Stimulated activated naive B cell treated with anti-CD40 and anti-IgM and Interleukin-4, amounts not matched to agents 10 μg/mL and 1 μg/mL and 100 μg/mL, for 72 hours (primary cell): ENCODE results near the gene LRRC37B.
A peak's percentile ranks its signal among the peaks of the same experiment; 100 is the strongest.
"Not testable (repeated sequence)": the region's sequence is repeated elsewhere in the genome, so short reads cannot be mapped to it uniquely, and the experiment has no call there.

Source experiments
- ATAC-seq, 2 donors: fragments of 150-1000 bp; cut with Tn5 transposase; replicated peaks; 2 replicates each; pipeline ENCODE4 v1.10.0; 2021; ENCODE audit warnings: moderate library complexity in 1 of 2
- DNase-seq: peaks from one replicate; pipeline ENCODE4 v3.0.0; 2021
- H3K27ac Mint-ChIP-seq: one replicate; pipeline ENCODE4 v1.8.0; 2022; ENCODE audit warnings: mild to moderate bottlenecking, mixed read lengths
- H3K27me3 Mint-ChIP-seq, 2 donors: one replicate each; pipeline ENCODE4 v1.8.0; 2022; ENCODE audit warnings: mixed read lengths in 2 of 2
- H3K36me3 Mint-ChIP-seq, 2 donors: one replicate each; pipeline ENCODE4 v1.8.0; 2022; ENCODE audit warnings: mixed read lengths in 2 of 2, mild to moderate bottlenecking in 1 of 2
- H3K4me1 Mint-ChIP-seq, 2 donors: one replicate each; pipeline ENCODE4 v1.8.0; 2022; ENCODE audit warnings: mixed read lengths in 2 of 2, mild to moderate bottlenecking in 1 of 2
- H3K4me3 Mint-ChIP-seq, 2 donors: one replicate each; pipeline ENCODE4 v1.8.0; 2022; ENCODE audit warnings: mild to moderate bottlenecking in 2 of 2, mixed read lengths in 2 of 2, moderate library complexity in 1 of 2
- H3K9me3 Mint-ChIP-seq, 2 donors: one replicate each; pipeline ENCODE4 v1.8.0; 2022; ENCODE audit warnings: mixed read lengths in 2 of 2, mild to moderate bottlenecking in 1 of 2

LRRC37B gene

GRCh38 chr17:32020943-32021614, 13.9 kb downstream of the LRRC37B start:
- H3K27me3 Mint-ChIP-seq = no peaks in the 10 kb centered on the region
- H3K27ac Mint-ChIP-seq = no peak overlapping the region
- H3K4me3 Mint-ChIP-seq = no peak overlapping the region
- no peaks in the 10 kb centered on the region for H3K9me3 Mint-ChIP-seq
- peaks cover 19 to 27% of the 10 kb centered on the region in 2 donors for H3K36me3 Mint-ChIP-seq
- peaks cover 10 to 15% of the 10 kb centered on the region in 2 donors for H3K4me1 Mint-ChIP-seq
- no peak for ATAC-seq
- DNase-seq = no peak

- ATAC-seq (no peak), DNase-seq (no peak)
- H3K9me3 Mint-ChIP-seq = no peaks in the 10 kb centered on the region
- peaks cover 5 to 10% of the 10 kb centered on the region in 2 donors for H3K4me1 Mint-ChIP-seq
- no peaks in the 10 kb centered on the region for H3K27me3 Mint-ChIP-seq
- H3K4me3 Mint-ChIP-seq = no peak overlapping the region
- H3K27ac Mint-ChIP-seq = no peak overlapping the region
- peaks cover 20 to 27% of the 10 kb centered on the region in 2 donors for H3K36me3 Mint-ChIP-seq
Observed at GRCh38 chr17:32021615-32021955, 14.4 kb downstream of the LRRC37B start.

- H3K9me3 Mint-ChIP-seq, ATAC-seq, DNase-seq, H3K4me1 Mint-ChIP-seq, H3K4me3 Mint-ChIP-seq, H3K27me3 Mint-ChIP-seq, H3K27ac Mint-ChIP-seq: not testable (repeated sequence)
- peaks cover 26 to 30% of the 10 kb centered on the region in 2 donors for H3K36me3 Mint-ChIP-seq
Observed at GRCh38 chr17:32022554-32022953, 15.4 kb downstream of the LRRC37B start.

GRCh38 chr17:32027271-32027670, 20.1 kb downstream of the LRRC37B start:
- H3K4me1 Mint-ChIP-seq, H3K9me3 Mint-ChIP-seq, DNase-seq, H3K27me3 Mint-ChIP-seq, H3K27ac Mint-ChIP-seq, H3K4me3 Mint-ChIP-seq, ATAC-seq: not testable (repeated sequence)
- peaks cover 12 to 15% of the 10 kb centered on the region in 2 donors for H3K36me3 Mint-ChIP-seq

GRCh38 chr17:32033223-32033622, 26.0 kb downstream of the LRRC37B start:
- Mint-ChIP-seq H3K36me3 (peaks cover 17 to 24% of the 10 kb centered on the region in 2 donors), H3K27me3 (no peaks in the 10 kb centered on the region), H3K4me3 (no peak overlapping the region), H3K4me1 (no peaks in the 10 kb centered on the region), H3K9me3 (no peaks in the 10 kb centered on the region), H3K27ac (no peak overlapping the region)
- ATAC-seq = no peak
- DNase-seq = no peak

GRCh38 chr17:32033812-32034211, 26.6 kb downstream of the LRRC37B start:
- not testable (repeated sequence) for H3K27me3 Mint-ChIP-seq, H3K4me1 Mint-ChIP-seq, H3K9me3 Mint-ChIP-seq, H3K27ac Mint-ChIP-seq, DNase-seq, H3K4me3 Mint-ChIP-seq
- ATAC-seq = peak in 1 of 2 donors; percentile 43
- H3K36me3 Mint-ChIP-seq = peaks cover 17 to 24% of the 10 kb centered on the region in 2 donors

GRCh38 chr17:32040246-32040645, 33.1 kb downstream of the LRRC37B start:
- not testable (repeated sequence) for ATAC-seq, H3K9me3 Mint-ChIP-seq, DNase-seq, H3K27ac Mint-ChIP-seq, H3K27me3 Mint-ChIP-seq, H3K4me1 Mint-ChIP-seq, H3K4me3 Mint-ChIP-seq
- peaks cover 27 to 33% of the 10 kb centered on the region in 2 donors for H3K36me3 Mint-ChIP-seq

- not testable (repeated sequence) for H3K9me3 Mint-ChIP-seq, DNase-seq, H3K27ac Mint-ChIP-seq, ATAC-seq, H3K4me1 Mint-ChIP-seq, H3K27me3 Mint-ChIP-seq, H3K4me3 Mint-ChIP-seq
- peaks cover 21 to 28% of the 10 kb centered on the region in 2 donors for H3K36me3 Mint-ChIP-seq
Observed at GRCh38 chr17:32041306-32041875, 34.2 kb downstream of the LRRC37B start.

GRCh38 chr17:32042266-32042665, 35.1 kb downstream of the LRRC37B start:
- ATAC-seq = not testable (repeated sequence)

GRCh38 chr17:32045611-32046010, 38.4 kb downstream of the LRRC37B start:
- not testable (repeated sequence) for H3K4me1 Mint-ChIP-seq, H3K27ac Mint-ChIP-seq, H3K27me3 Mint-ChIP-seq, ATAC-seq, H3K9me3 Mint-ChIP-seq, DNase-seq, H3K4me3 Mint-ChIP-seq
- H3K36me3 Mint-ChIP-seq = peaks cover 7 to 19% of the 10 kb centered on the region in 2 donors

More at GRCh38 chr17:32042266-32042665, 35.1 kb downstream of the LRRC37B start:
- H3K4me3 Mint-ChIP-seq, DNase-seq, H3K27me3 Mint-ChIP-seq, H3K9me3 Mint-ChIP-seq, H3K4me1 Mint-ChIP-seq: not testable (repeated sequence)
- Mint-ChIP-seq H3K27ac (peak overlapping the region; percentile 59), H3K36me3 (peaks cover 15 to 21% of the 10 kb centered on the region in 2 donors)

GRCh38 chr17:32047663-32048062, 40.5 kb downstream of the LRRC37B start:
- H3K4me3 Mint-ChIP-seq, H3K9me3 Mint-ChIP-seq, H3K4me1 Mint-ChIP-seq, H3K27me3 Mint-ChIP-seq, H3K27ac Mint-ChIP-seq, DNase-seq, ATAC-seq: not testable (repeated sequence)
- peaks cover 8 to 12% of the 10 kb centered on the region in 2 donors for H3K36me3 Mint-ChIP-seq

GRCh38 chr17:32054985-32055384, 47.8 kb downstream of the LRRC37B start:
- DNase-seq, H3K27ac Mint-ChIP-seq, H3K27me3 Mint-ChIP-seq, H3K4me3 Mint-ChIP-seq, H3K36me3 Mint-ChIP-seq, ATAC-seq, H3K9me3 Mint-ChIP-seq, H3K4me1 Mint-ChIP-seq: not testable (repeated sequence)

- H3K27me3 Mint-ChIP-seq, H3K27ac Mint-ChIP-seq, ATAC-seq, H3K9me3 Mint-ChIP-seq, H3K4me1 Mint-ChIP-seq, DNase-seq, H3K36me3 Mint-ChIP-seq, H3K4me3 Mint-ChIP-seq: not testable (repeated sequence)
Observed at GRCh38 chr17:32055425-32055824, 48.2 kb downstream of the LRRC37B start.

GRCh38 chr17:32056500-32056899, 49.3 kb downstream of the LRRC37B start:
- ATAC-seq, H3K4me1 Mint-ChIP-seq, H3K27me3 Mint-ChIP-seq, H3K9me3 Mint-ChIP-seq, H3K27ac Mint-ChIP-seq, DNase-seq, H3K4me3 Mint-ChIP-seq, H3K36me3 Mint-ChIP-seq: not testable (repeated sequence)

GRCh38 chr17:32057460-32058105, 50.4 kb downstream of the LRRC37B start:
- not testable (repeated sequence) for ATAC-seq, H3K36me3 Mint-ChIP-seq, H3K27ac Mint-ChIP-seq, H3K4me3 Mint-ChIP-seq, H3K9me3 Mint-ChIP-seq, DNase-seq, H3K27me3 Mint-ChIP-seq, H3K4me1 Mint-ChIP-seq
